Suprapubic skin (tissue), 4 donors: ENCODE data around the gene CRACDL. TPM values are rescaled to one million over a fixed set of nuclear protein-coding genes. Genes with fewer than 3 reads are reported as not detected.

Experiments
- DNase-seq, 2 donors: peaks; one replicate each; pipeline ENCODE4 v3.0.0-alpha.2; 2019; ENCODE audit warnings: low spot score in 2 of 2
- H3K27ac ChIP-seq: fragments of 200-600 bp; sonication (generic); one replicate; pipeline ENCODE4 v1.5.1; 2019
- H3K27me3 ChIP-seq: fragments of 200-600 bp; sonication (generic); one replicate; pipeline ENCODE4 v1.5.1; 2019
- H3K36me3 ChIP-seq: fragments of 200-600 bp; sonication (generic); one replicate; pipeline ENCODE4 v1.5.1; 2019
- H3K4me1 ChIP-seq: fragments of 200-600 bp; sonication (generic); one replicate; pipeline ENCODE4 v1.5.1; 2019
- H3K4me3 ChIP-seq: fragments of 200-600 bp; sonication (generic); one replicate; pipeline ENCODE4 v1.5.1; 2019; ENCODE audit warnings: mild to moderate bottlenecking
- H3K9me3 ChIP-seq: fragments of 200-600 bp; sonication (generic); one replicate; pipeline ENCODE4 v1.5.1; 2019
- CTCF ChIP-seq, 2 donors: fragments of 200-600 bp in 1 of 2; fragments of 450-650 bp in 1 of 2; sonication (generic) in 1 of 2; IDR thresholded peaks; one replicate each; pipeline ENCODE4 v1.5.1; 2016 to 2019; ENCODE audit warnings: antibody characterized with exemption in 2 of 2, mild to moderate bottlenecking in 1 of 2, moderate library complexity in 1 of 2
- EP300 ChIP-seq: sonication (generic); formaldehyde crosslinking; IDR thresholded peaks from one replicate; pipeline ENCODE4 v1.6.1; 2017; ENCODE audit warnings: antibody characterized with exemption
- POLR2A ChIP-seq, 2 donors: fragments of 450-650 bp; IDR thresholded peaks; one replicate each; pipeline ENCODE4 v1.6.1; 2017; ENCODE audit warnings: antibody characterized with exemption in 2 of 2, mild to moderate bottlenecking in 2 of 2, moderate library complexity in 2 of 2
- POLR2AphosphoS5 ChIP-seq, 3 donors: sonication (generic); formaldehyde crosslinking; IDR thresholded peaks; one replicate each; pipeline ENCODE4 v1.6.1; 2017; ENCODE audit warnings: antibody characterized with exemption in 3 of 3
- WGBS: methylation state at CpG from one replicate; pipeline ENCODE4 v1.1.5; 2018; 5-methylcytosine and 5-hydroxymethylcytosine counted together
- total RNA-seq, 4 donors: library from RNA; depleted of rRNA; stranded (reverse); fragments of >200 nt; gene quantifications; one replicate each; pipeline ENCODE4 v1.1.0, GENCODE V29; 2016

Gene CRACDL
- total RNA-seq, 4 donors from 2014 or later: 5.2 to 13.0 (median 11.3) TPM

DNA sequence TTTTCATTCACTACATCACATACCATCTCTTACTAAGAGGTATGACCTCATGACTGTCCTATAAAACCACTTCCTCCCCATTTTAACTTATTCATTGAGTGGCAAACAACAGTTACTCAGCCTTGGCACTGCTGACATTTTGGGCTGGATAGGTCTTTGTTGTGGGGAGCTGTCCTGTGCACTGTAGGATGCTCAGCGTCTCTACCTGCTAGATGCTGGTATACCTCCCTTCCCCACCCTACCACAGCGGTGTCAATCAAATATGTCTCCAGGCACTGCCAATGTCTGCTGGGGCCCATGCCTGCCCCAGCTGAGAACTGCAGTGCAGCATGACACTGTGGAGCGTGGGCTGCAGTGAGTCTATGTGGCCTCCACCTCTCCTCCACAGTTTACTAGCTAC lies 128.8 kb downstream of the CRACDL start:
- Histone ChIP-seq H3K27me3 (no peaks in the 10 kb centered on the region), H3K4me3 (no peak overlapping the region), H3K9me3 (no peaks in the 10 kb centered on the region), H3K4me1 (peaks cover 12% of the 10 kb centered on the region), H3K36me3 (no peaks in the 10 kb centered on the region), H3K27ac (no peak overlapping the region)
- 90% methylated on average over 3 of the region's 3 CpGs for WGBS
- DNase-seq: no peak
- TF ChIP-seq POLR2AphosphoS5 (IDR thresholded peaks at IDR 0.05): no peak
- no peak for TF ChIP-seq CTCF (IDR thresholded peaks at IDR 0.05)
- TF ChIP-seq POLR2A (IDR thresholded peaks at IDR 0.05): no peak
- no peak for TF ChIP-seq EP300

DNA sequence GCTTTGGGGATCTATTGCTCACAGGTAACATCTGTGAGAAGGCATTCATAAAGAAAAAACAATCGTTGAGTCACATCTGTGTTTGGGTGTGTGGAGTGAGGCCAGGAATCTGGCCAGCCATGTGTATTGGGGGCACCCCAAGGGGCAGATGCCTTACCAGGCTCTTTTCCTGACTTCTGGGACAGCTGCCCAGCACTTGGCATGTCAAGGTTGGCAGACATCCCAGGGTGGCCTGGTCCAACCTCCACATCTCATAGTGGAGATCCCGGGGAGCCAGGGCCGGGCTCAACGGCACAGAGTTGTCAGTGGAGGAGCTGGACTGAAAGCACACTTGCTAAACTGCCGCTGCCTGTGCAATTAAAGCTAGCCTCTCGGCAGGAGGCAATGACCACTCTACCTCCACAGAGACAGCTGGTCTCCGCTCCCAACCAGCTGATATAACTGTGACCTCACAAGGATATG lies 129.8 kb downstream of the CRACDL start:
- no peak overlapping the region for H3K4me3 ChIP-seq
- H3K9me3 ChIP-seq: no peaks in the 10 kb centered on the region
- H3K27ac ChIP-seq: no peak overlapping the region
- peaks cover 12% of the 10 kb centered on the region for H3K4me1 ChIP-seq
- no peak for DNase-seq
- no peak for TF ChIP-seq CTCF (IDR thresholded peaks at IDR 0.05)
- TF ChIP-seq EP300: no peak
- TF ChIP-seq POLR2AphosphoS5 (IDR thresholded peaks at IDR 0.05): no peak
- TF ChIP-seq POLR2A (IDR thresholded peaks at IDR 0.05): no peak
- 49% methylated on average over 7 of the region's 7 CpGs for WGBS
- H3K36me3 ChIP-seq: no peaks in the 10 kb centered on the region
- H3K27me3 ChIP-seq: no peaks in the 10 kb centered on the region

GRCh38 chr2:98805412-98806171 lies 130.4 kb downstream of the CRACDL start:
- Histone ChIP-seq H3K4me1 (peaks cover 12% of the 10 kb centered on the region), H3K27me3 (no peaks in the 10 kb centered on the region), H3K9me3 (no peaks in the 10 kb centered on the region), H3K4me3 (no peak overlapping the region), H3K27ac (no peak overlapping the region), H3K36me3 (no peaks in the 10 kb centered on the region)
- peak in 1 of 2 donors; percentile 70 for DNase-seq
- WGBS: 69% methylated on average over 12 of the region's 12 CpGs
- no peak for TF ChIP-seq EP300
- TF ChIP-seq POLR2AphosphoS5 (IDR thresholded peaks at IDR 0.05): no peak
- TF ChIP-seq POLR2A (IDR thresholded peaks at IDR 0.05): no peak
- no peak for TF ChIP-seq CTCF (IDR thresholded peaks at IDR 0.05)

GRCh38 chr2:98804736-98805135 lies 131.3 kb downstream of the CRACDL start:
- H3K27me3 ChIP-seq: no peaks in the 10 kb centered on the region
- H3K9me3 ChIP-seq: no peaks in the 10 kb centered on the region
- H3K4me3 ChIP-seq: no peak overlapping the region
- H3K27ac ChIP-seq: no peak overlapping the region
- WGBS: 90% methylated on average over 3 of the region's 3 CpGs
- TF ChIP-seq POLR2A (IDR thresholded peaks at IDR 0.05): no peak
- TF ChIP-seq POLR2AphosphoS5 (IDR thresholded peaks at IDR 0.05): no peak
- no peak for TF ChIP-seq CTCF (IDR thresholded peaks at IDR 0.05)
- no peak for TF ChIP-seq EP300
- H3K36me3 ChIP-seq: no peaks in the 10 kb centered on the region
- peaks cover 12% of the 10 kb centered on the region for H3K4me1 ChIP-seq
- peak in 1 of 2 donors; percentile 34 for DNase-seq

DNA sequence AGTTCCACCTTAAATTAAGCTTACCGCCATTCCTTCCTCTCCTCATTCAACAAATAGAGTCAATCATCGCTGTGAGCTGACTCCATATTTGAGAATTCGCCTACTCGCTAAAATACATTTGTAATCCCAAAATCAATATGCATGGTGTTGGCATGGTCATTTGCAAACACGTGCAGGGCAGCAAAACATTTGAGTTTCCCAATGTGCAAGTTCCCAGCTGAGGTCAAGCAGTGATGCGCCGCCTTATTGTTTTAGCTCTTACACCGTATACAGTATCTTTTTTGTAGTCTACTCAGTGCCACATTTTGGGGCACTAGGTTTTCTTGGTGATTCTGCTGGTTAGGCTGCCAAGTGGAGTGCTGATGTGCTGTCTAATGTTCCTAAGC lies 131.8 kb downstream of the CRACDL start:
- H3K27me3 ChIP-seq: no peaks in the 10 kb centered on the region
- TF ChIP-seq CTCF (IDR thresholded peaks at IDR 0.05): no peak
- no peak for TF ChIP-seq POLR2AphosphoS5 (IDR thresholded peaks at IDR 0.05)
- TF ChIP-seq EP300: no peak
- TF ChIP-seq POLR2A (IDR thresholded peaks at IDR 0.05): no peak
- no peaks in the 10 kb centered on the region for H3K9me3 ChIP-seq
- no peak overlapping the region for H3K27ac ChIP-seq
- DNase-seq: peak in 1 of 2 donors; percentile 15
- WGBS: 93% methylated on average over 8 of the region's 8 CpGs
- no peaks in the 10 kb centered on the region for H3K36me3 ChIP-seq
- H3K4me1 ChIP-seq: peaks cover 12% of the 10 kb centered on the region
- H3K4me3 ChIP-seq: no peak overlapping the region
